Ishikawa (cell line): ENCODE results near the gene ENDOU.

ENCODE experiments used
- CEBPB ChIP-seq: IDR thresholded peaks from 2 replicates; pipeline ENCODE4 v1.6.1; 2012
- CREB1 ChIP-seq: IDR thresholded peaks from 2 replicates; pipeline ENCODE4 v1.6.1; 2012; ENCODE audit warnings: low read depth
- EGR1 ChIP-seq: IDR thresholded peaks from 2 replicates; pipeline ENCODE4 v1.6.1; 2012
- EP300 ChIP-seq: IDR thresholded peaks from 2 replicates; pipeline ENCODE4 v1.6.1; 2012; ENCODE audit warnings: borderline replicate concordance
- NFIC ChIP-seq: IDR thresholded peaks from 2 replicates; pipeline ENCODE4 v1.6.1; 2012
- RAD21 ChIP-seq: IDR thresholded peaks from 2 replicates; pipeline ENCODE4 v1.6.1; 2012; ENCODE audit warnings: low read depth
- REST ChIP-seq: IDR thresholded peaks from 2 replicates; pipeline ENCODE4 v1.6.1; 2012; ENCODE audit warnings: low read depth, mild to moderate bottlenecking
- TAF1 ChIP-seq: IDR thresholded peaks from 2 replicates; pipeline ENCODE4 v1.6.1; 2012; ENCODE audit warnings: low read depth, mild to moderate bottlenecking
- TCF12 ChIP-seq: IDR thresholded peaks from 2 replicates; pipeline ENCODE4 v1.6.1; 2012; ENCODE audit warnings: low read depth
- TEAD4 ChIP-seq: IDR thresholded peaks from 2 replicates; pipeline ENCODE4 v1.6.1; 2012
- USF1 ChIP-seq: IDR thresholded peaks from 2 replicates; pipeline ENCODE4 v1.6.1; 2012
- YY1 ChIP-seq: IDR thresholded peaks from 2 replicates; pipeline ENCODE4 v1.6.1; 2012; ENCODE audit warnings: low read depth
- ZBTB7A ChIP-seq: IDR thresholded peaks from 2 replicates; pipeline ENCODE4 v1.6.1; 2012; ENCODE audit warnings: low read depth
- TF ChIP-seq, protein P1 (sequence below): IDR thresholded peaks from 2 replicates; pipeline ENCODE4 v1.6.1; 2012

Gene ENDOU

GRCh38 chr12:47725091-47725772, at the start of gene ENDOU:
ENDOU (minus strand) TSS chr12:47725490; CDS start chr12:47725413, 77 bp downstream.
- TF ChIP-seq TCF12 (no peak), YY1 (no peak), NFIC (no peak), EP300 (no peak)

- TF ChIP-seq YY1 (0 out of 2 replicates have a peak, but pooled peaks have one; percentile 24), CREB1 (no peak)
These were observed 49.4 kb upstream of the ENDOU start for GRCh38 chr12:47774663-47775062.

DNA sequence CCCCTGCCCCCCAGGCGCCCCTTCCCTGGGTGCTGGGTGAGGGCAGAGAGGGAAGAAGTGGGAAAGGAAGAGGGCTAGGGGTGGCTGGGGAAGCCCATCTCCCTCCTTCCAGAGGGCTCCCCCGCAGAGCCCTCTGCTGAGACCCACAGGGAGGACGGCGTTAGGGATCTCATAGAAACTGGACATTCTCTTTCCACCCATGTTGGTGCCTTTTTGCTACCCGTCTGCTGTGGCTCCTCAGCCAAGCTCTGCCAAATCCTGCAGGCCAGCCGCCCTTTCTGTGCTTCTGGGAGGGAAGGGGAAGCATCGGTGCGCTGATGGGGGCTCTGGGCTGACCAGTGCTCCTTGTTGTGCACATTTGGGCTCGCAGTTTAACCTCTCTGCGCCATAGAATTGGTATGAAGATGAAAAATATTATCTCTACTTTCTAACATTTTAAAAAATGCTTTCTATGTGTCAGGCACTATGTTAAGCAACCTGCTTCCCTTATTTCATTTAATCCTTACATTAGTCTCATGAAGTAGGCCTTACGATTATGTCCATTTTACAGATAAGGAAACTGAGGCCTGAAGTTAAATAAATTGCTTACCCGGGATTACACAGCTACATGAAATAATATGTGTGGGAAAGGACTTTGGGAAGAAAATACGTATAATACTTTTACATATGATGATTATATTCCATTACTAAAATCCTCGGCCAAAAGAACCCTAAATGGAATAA, 48.7 kb upstream of the ENDOU start:
- TF ChIP-seq RAD21 (no peak), TAF1 (no peak), ZBTB7A (no peak), CREB1 (no peak), EGR1 (no peak)

DNA sequence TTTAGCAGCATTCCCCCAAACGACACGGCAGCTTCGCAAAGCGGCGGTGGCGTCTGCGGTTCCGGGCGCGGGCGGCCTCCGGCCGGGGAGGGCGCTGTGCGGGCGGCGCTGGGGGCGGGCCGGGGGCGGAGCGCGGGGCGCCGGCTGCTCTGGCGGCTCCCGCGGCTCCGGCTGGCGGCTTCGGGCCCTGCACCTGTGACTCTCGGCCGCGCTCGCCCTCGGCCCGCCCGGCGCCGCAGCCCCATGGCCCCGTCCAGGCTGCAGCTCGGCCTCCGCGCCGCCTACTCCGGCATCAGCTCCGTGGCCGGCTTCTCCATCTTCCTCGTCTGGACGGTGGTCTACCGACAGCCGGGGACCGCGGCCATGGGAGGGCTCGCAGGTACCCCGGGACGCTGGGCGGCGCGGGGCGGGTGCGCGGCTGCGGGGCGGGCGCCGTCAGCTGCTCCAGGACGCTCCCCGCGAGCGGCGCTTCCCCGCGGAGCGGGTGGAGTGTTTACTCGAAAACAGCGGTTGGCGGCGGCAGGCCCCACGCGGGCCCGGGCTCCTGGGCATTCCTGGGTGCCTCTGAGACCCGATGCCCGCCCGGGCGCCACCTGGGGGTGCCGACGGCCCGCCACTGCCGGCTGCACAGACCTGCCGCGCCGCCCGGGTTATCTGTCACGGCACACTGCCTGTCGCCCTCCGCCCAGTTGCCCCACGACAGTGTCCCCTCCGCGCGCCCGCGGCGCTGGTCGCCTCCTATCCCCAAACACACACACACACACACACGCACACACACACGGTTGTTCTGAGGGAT, 48.0 kb upstream of the ENDOU start, which contains the start of gene SLC48A1:
Gene SLC48A1 (plus strand): TSS at position 177 of the 796 bp plus-strand sequence. CDS start 67 bp downstream, at position 244.
- TF ChIP-seq, protein P1, sequence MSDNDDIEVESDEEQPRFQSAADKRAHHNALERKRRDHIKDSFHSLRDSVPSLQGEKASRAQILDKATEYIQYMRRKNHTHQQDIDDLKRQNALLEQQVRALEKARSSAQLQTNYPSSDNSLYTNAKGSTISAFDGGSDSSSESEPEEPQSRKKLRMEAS, result peak; percentile 55; the same call in 1 of the 2 replicates
- peak; percentile 48; the same call in 1 of the 2 replicates for TF ChIP-seq ZBTB7A
- no peak for TF ChIP-seq CEBPB
- peak; percentile 32; the same call in 1 of the 2 replicates for TF ChIP-seq EP300
- no peak for TF ChIP-seq CREB1
- TF ChIP-seq TAF1, result peak; percentile 29; the same call in 1 of the 2 replicates
- 0 out of 2 replicates have a peak, but pooled peaks have one; percentile 5 for TF ChIP-seq USF1
- TF ChIP-seq NFIC, result peak; percentile 8; the same call in 1 of the 2 replicates
- TF ChIP-seq YY1, result peak; percentile 53; the same call in 1 of the 2 replicates
- TF ChIP-seq RAD21, result no peak

GRCh38 chr12:47772738-47773061, 47.4 kb upstream of the ENDOU start:
- TF ChIP-seq TEAD4 (peak; percentile 40; the same call in 1 of the 2 replicates), RAD21 (no peak)

DNA sequence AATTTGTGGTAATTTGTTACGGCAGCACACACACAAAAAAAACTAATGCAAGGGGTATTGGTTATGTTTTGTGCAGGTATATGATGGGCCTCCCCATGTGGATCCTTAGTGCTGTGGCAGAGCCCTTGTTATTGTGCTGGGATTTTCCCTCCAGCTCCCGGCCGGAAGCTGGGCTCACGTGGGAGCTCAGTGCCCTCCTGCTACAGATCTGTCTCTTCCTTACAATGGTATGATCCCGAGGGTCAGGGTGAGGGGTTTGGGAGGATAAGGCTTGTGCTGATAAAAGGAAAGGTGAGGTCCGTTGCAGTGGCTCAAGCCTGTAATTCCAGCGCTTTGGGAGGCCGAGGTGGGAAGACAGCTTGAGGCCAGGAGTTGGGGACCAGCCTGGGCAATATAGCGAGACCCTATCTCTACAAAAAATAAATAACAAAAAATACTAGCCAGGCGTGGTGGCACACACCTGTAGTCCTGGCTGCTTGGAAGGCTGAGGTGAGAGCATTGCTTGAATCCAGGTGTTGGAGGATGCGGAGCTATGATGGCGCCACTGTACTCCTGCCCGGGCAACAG, 46.9 kb upstream of the ENDOU start:
- TF ChIP-seq ZBTB7A, result no peak

- no peak for TF ChIP-seq NFIC
- TF ChIP-seq CREB1, result no peak
- no peak for TF ChIP-seq ZBTB7A
- TF ChIP-seq REST, result no peak
These were observed 46.0 kb upstream of the ENDOU start for GRCh38 chr12:47771304-47771703.

DNA sequence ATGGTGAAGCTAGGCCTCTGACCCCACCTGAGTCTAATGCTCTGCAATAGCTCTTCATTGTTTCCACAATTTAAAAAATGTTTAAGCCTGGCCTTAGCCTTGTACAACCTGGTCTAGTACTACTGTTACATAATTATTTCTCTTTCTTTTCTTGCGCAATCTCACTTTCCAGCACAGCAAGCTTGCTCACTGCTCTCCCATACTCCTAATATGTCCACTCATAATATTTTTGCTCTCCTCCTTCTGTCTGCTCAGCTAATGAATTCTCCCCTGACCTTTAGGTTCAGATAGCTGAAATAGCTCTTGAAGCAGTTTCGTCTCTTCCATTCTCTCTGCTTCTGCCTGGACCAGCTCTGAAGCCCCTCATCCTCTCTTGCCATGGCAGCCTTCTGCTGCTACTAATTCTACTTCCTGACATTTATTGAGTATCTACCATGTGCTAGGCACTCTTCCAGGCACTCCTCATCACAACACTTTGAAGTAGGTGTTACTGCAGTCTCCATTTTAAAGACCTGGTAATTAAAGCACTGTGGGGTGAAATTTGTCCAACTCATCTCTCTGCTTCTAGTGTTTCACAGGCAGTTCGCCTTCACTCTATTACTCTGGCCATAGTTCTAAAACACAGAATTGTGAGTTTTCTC, 44.9 kb upstream of the ENDOU start:
- TF ChIP-seq TEAD4 (no peak), CEBPB (peak; percentile 100)
